ENCODE results near the gene KCNK13.

KCNK13 gene

GRCh38 chr14:90053044-90053443 is 8.8 kb upstream of the KCNK13 start:
- no peak for TF ChIP-seq CTCF (conservative IDR thresholded peaks at IDR 0.05)
- H3K27ac ChIP-seq = no peak overlapping the region

- no peak for TF ChIP-seq CTCF (conservative IDR thresholded peaks at IDR 0.05)
- no peak overlapping the region for H3K27ac ChIP-seq
Measured at GRCh38 chr14:90054803-90055202, 7.0 kb upstream of the KCNK13 start.

- no peak overlapping the region for H3K27ac ChIP-seq
- TF ChIP-seq CTCF (conservative IDR thresholded peaks at IDR 0.05) = no peak
Measured at GRCh38 chr14:90056826-90057225, 5.0 kb upstream of the KCNK13 start.

GRCh38 chr14:90058876-90059458 is 2.8 kb upstream of the KCNK13 start:
- H3K27ac ChIP-seq = no peak overlapping the region
- TF ChIP-seq CTCF (conservative IDR thresholded peaks at IDR 0.05) = no peak

GRCh38 chr14:90060312-90060964 is 1.4 kb upstream of the KCNK13 start:
- TF ChIP-seq CTCF (conservative IDR thresholded peaks at IDR 0.05) = peak; percentile 87
- peak overlapping the region; percentile 31; the same call in 1 of the 2 replicates for H3K27ac ChIP-seq

GRCh38 chr14:90060965-90061684 is 669 bp upstream of the KCNK13 start:
- peak overlapping the region; percentile 31; the same call in 1 of the 2 replicates for H3K27ac ChIP-seq
- TF ChIP-seq CTCF (conservative IDR thresholded peaks at IDR 0.05) = no peak

- peak overlapping the region; percentile 33; the same call in 1 of the 2 replicates for H3K27ac ChIP-seq
- TF ChIP-seq CTCF (conservative IDR thresholded peaks at IDR 0.05) = no peak
Measured at GRCh38 chr14:90062127-90062794, 467 bp downstream of the KCNK13 start.
